Measurements from ENCODE around the gene FEM1B.

The FEM1B gene

DNA sequence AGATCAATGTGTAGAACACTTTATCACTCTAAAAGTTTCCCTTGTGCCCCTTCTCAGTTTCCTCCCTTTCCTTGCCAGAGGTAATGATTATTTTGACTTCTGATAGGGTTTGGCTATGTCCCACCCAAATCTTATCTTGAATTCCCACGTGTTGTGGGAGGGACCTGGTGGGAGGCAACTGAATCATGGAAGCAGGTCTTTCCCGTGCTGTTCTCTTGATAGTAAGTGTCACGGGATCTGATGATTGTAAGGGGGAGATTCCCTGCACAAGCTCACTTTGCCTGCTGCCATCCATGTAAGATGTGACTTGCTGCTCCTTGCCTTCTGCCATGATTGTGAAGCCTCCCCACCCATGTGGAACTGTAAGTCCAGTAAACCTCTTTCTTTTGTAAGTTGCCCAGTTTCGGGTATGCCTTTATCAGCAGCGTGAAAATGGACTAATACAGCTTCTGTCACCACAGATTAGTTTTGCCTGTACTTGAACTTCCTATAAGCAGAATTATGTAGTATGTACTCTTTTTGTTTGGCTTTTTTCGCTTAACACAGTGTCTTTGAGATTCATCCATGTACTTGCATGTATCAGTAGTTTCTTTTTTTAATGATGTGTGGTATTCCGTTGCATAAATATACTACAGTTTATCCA, 7.2 kb downstream of the FEM1B start:
- no peak for TF ChIP-seq POLR2A (IDR thresholded peaks at IDR 0.05; ENCODE audit: low read depth, low read length)
- FAIRE-seq (no peak), DNase-seq (ENCODE audit: insufficient read length, low spot score) (no peak)

- no peak for DNase-seq (ENCODE audit: insufficient read length, low spot score)
- no peak for FAIRE-seq
- no peak for TF ChIP-seq POLR2A (IDR thresholded peaks at IDR 0.05; ENCODE audit: low read depth, low read length)
Measured at GRCh38 chr15:68285259-68285980, 7.9 kb downstream of the FEM1B start.

DNA sequence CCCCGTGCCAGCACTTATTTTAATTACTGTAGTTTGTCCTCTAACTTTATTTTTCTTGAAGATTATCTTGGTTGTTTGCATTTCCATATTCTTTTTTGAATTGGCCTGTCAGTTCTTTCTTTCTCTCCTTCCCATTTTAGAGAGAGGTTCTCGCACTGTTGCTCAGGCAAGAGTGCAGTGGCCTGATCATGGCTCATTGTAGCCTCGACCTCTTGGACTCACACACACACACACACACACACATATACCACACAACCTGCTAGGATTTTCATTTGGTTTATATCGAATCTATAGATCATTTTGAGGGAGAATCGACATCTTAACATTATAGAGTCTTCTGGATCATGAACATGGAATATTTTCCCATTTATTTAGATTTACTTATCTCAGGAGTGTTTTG, 8.7 kb downstream of the FEM1B start:
- no peak for FAIRE-seq
- TF ChIP-seq POLR2A (IDR thresholded peaks at IDR 0.05; ENCODE audit: low read depth, low read length), result no peak
- no peak for DNase-seq (ENCODE audit: insufficient read length, low spot score)

DNA sequence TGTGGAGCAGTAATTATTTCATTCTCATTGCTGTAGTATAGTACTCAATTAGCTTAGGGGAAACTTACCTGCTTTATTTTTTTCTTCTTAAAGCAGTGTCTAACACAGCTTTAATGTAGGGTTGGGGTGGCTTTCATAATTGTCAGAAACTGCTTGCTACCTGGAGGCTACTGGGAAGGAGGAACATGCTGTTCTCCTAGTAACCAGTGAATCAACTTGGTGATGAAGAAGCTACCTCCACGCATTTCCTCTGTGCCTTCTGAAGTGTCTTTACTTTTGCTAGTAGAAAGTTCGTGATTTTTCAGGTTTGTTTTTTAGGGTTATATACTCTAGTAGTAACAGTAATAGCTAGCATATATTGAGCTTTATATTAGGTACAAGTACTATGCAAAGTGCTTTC, 11.5 kb downstream of the FEM1B start:
- no peak for FAIRE-seq
- no peak for TF ChIP-seq POLR2A (IDR thresholded peaks at IDR 0.05; ENCODE audit: low read depth, low read length)
- no peak for DNase-seq (ENCODE audit: insufficient read length, low spot score)

- DNase-seq (ENCODE audit: insufficient read length, low spot score) (no peak), FAIRE-seq (no peak)
- TF ChIP-seq POLR2A (IDR thresholded peaks at IDR 0.05; ENCODE audit: low read depth, low read length), result no peak
Measured at GRCh38 chr15:68289621-68290352, 12.2 kb downstream of the FEM1B start.

DNA sequence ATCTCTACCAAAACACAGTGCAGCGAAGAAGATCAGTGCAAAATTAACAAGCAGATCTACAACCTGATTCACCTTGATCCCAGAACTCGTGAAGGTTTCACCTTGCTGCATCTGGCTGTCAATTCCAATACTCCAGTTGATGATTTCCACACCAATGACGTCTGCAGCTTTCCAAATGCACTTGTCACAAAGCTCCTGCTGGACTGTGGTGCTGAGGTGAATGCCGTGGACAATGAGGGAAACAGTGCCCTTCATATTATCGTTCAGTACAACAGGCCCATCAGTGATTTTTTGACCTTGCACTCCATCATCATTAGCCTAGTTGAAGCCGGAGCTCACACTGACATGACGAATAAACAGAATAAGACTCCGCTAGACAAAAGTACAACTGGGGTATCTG, 13.2 kb downstream of the FEM1B start:
- DNase-seq (ENCODE audit: insufficient read length, low spot score), result no peak
- FAIRE-seq, result no peak
- TF ChIP-seq POLR2A (IDR thresholded peaks at IDR 0.05; ENCODE audit: low read depth, low read length), result no peak

- FAIRE-seq, result no peak
- no peak for DNase-seq (ENCODE audit: insufficient read length, low spot score)
- TF ChIP-seq POLR2A (IDR thresholded peaks at IDR 0.05; ENCODE audit: low read depth, low read length), result no peak
Measured at GRCh38 chr15:68292157-68292781, 14.7 kb downstream of the FEM1B start.

- DNase-seq (ENCODE audit: insufficient read length, low spot score) (no peak), FAIRE-seq (no peak)
- no peak for TF ChIP-seq POLR2A (IDR thresholded peaks at IDR 0.05; ENCODE audit: low read depth, low read length)
Measured at GRCh38 chr15:68292967-68293366, 15.4 kb downstream of the FEM1B start.

GRCh38 chr15:68295014-68295805, 17.7 kb downstream of the FEM1B start:
- no peak for FAIRE-seq
- no peak for DNase-seq (ENCODE audit: insufficient read length, low spot score)
- TF ChIP-seq POLR2A (IDR thresholded peaks at IDR 0.05; ENCODE audit: low read depth, low read length), result no peak

- FAIRE-seq (no peak), DNase-seq (ENCODE audit: insufficient read length, low spot score) (no peak)
- TF ChIP-seq POLR2A (IDR thresholded peaks at IDR 0.05; ENCODE audit: low read depth, low read length), result no peak
Measured at GRCh38 chr15:68298336-68298735, 20.8 kb downstream of the FEM1B start.

- DNase-seq (ENCODE audit: insufficient read length, low spot score) (no peak), FAIRE-seq (no peak)
- no peak for TF ChIP-seq POLR2A (IDR thresholded peaks at IDR 0.05; ENCODE audit: low read depth, low read length)
Measured at GRCh38 chr15:68298882-68299381, 21.4 kb downstream of the FEM1B start.

DNA sequence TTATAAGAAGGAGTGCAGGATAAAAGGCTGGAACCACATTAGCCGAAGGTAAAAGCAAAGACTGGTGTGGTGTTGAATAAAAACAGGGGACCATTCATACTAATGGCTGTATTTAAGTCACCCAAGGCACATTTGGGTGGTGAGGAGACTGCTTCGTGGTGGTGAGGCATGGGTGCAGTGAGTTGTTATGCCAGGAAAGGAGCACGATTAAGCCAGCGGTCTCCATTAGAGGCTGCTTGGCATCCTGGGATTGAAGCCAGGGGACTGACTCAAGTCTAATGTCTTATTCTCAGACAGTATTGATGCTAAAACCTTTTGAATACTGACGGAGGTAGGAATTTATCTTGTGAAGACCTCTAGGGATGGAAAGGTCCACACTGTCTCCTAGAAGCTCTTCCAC, 21.9 kb downstream of the FEM1B start:
- DNase-seq (ENCODE audit: insufficient read length, low spot score), result no peak
- no peak for TF ChIP-seq POLR2A (IDR thresholded peaks at IDR 0.05; ENCODE audit: low read depth, low read length)
- no peak for FAIRE-seq
